Measurements from ENCODE around the gene HCFC1R1.

The HCFC1R1 gene

DNA sequence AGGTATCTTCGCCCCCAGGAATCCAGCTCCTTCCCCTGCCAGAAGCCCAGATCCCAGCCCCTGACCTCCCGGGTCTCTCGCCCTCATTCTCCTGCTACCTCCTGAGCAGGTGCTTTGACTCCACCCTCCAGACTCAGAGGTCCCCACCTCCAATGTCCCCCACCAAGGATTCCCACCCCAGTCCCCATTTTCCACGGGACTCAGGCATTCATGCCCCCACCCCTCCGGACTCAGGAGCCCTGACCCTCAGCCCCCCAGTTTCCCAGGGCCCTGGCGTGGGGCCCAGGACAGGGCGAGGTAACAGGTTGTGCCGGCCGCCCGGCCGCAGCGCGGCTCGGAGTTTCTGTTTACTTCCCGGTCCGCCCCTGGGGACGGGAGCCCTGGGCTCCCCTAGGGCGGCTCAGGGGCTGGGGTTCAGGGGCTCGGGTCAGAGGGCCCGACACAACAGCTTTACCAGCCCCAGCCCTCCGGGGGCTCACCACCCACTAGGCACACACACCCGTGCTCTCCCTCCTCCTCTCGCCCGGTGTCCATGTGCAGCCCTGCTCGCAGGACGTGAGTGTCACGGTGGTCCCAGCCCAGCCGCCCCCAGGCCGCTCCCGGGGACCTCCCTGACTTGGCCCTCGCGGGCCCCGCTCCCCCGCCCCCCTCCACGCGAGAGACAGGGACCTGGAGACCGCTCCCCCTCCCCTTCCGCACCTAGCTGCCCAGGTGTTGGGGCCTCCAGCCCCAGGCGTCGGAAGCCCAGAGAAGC is 12.4 kb upstream of the HCFC1R1 start:
- DNase-seq (ENCODE audit: low read depth) = no peak

GRCh38 chr16:3035289-3035971 is 11.7 kb upstream of the HCFC1R1 start:
- no peak for DNase-seq (ENCODE audit: low read depth)

- no peak for DNase-seq (ENCODE audit: low read depth)
Observed at GRCh38 chr16:3032624-3033023, 8.9 kb upstream of the HCFC1R1 start.

DNA sequence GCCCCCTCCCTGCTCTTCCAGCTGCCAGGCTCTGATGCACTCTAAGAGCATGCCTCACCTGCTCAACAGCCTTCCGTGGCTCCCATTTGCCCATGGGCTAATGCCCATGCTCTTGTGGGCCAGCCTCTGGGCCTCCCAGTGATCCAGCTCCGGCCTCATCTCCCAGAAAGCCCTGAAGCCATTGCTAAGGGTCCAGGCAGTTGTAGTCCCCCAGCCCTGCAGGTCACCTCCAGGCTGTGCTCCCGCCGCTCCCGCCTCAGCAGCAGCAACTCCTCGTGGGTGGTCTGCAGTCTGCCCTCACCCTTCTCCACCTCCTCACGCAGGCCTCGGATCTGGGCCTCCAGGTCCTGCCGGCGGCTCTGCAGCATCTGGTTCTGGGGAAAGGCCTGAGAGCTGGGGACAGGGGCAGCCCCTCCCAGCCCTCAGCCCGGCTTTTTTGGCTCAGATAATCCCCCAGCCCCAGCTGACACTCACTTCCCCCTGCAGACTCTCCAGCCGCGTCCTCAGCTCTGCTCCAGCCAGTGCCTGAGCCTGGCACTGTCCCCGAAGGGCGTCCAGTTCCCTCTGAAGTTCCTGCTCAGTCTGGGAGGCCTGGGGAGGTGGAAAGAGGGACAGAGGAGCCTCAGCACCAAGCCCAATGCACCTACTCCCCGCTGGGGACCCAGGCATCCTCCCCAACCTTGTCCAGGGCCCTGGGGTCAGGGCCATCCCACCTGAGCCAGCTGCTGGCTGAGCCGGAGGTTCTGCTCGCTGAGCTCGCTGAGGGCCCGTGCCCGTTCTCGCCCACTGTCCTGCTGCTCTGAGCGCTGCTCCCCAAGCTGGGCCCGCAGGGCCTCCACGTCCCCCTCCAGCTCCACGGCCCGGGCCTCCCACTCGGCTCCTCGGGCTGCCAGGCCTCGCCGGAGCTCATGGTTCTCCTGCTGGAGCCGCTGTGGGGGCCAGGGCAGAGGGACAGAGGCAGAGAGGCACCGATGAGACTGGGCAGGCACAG is 6.8 kb upstream of the HCFC1R1 start:
- DNase-seq (ENCODE audit: low read depth) = no peak

- DNase-seq (ENCODE audit: low read depth) = no peak
Observed at GRCh38 chr16:3029491-3030221, 5.9 kb upstream of the HCFC1R1 start.

DNA sequence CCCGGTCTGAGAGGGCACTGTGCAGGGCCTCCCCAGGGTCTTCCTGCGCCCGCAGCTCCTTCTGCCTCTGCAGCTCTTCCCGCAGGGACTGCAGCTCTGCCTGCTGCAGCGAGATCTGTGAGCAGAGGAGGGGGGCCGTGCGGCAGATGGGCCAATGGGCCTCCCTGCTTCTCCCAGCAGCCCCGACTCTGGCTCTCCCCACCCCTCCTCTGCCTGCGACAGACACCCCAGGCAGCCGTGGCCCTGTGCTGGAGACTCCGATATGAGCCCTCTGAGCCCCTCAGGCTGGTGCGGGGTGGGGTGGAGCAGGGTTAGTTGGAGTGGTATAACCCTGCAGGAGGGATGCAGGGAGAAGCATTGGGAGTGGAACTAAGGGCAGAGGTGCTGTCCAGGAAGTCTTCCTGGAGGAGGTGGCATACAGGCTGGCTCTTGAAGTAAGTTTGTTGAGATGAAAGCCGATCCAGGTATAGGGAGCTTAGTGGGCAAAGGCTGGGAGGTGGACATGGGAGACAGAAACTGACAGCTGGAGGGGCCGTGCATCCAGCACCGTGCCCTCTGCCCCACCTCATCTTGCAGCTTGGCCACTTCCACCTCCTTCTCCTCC is 5.1 kb upstream of the HCFC1R1 start:
- no peak for DNase-seq (ENCODE audit: low read depth)

DNA sequence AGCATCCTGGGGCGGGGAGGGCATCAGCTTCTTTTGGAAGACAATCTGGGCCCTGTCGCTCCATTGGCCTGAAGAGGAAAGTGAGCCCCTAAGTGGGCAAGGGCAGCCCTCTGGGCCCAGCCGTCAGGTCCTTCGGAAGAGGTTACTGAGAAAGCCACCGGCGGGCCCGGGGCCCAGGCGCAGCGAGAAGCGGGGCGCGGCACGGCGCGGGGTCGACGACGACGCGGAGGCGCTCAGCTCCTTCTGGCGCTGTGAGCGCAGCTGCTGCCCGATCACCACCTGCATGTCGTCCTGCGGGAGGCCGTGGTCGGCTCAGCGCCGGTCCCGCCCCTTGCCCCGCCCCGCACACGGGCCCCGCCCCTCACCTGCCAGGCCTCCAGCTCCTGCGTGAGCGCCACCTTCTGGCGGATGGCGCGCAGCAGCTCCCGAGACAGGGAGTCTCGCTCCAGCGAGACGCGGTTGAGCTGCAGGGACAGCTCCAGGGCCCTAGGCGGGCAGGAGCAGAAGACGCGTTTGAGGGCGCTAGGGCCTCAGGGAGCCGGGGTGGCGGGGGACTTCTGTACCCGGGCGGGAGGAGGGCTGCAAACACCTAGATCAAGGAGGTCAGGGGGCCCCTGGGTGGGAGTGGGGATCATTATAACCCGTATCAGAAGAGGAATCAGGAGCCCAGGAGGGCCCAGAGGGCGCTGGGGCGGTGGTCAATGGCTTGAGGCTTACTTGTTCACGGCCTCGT is 4.4 kb upstream of the HCFC1R1 start:
- peak; percentile 82 for DNase-seq (ENCODE audit: low read depth)

DNA sequence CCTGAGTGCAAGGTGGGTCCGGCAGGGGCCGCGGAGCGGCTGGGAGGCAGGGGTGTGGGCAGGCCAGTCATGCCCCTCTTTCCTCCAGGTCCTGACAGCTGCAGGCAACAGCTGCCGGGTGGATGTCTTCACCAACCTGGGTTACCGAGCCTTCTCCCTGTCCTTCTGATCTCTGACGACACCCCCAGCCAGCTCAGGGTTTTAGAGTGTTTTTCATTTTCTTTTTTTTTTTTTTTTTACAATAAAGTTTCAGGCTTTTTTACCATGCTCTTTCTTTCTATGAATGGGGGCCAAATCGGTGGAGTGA is 3.7 kb upstream of the HCFC1R1 start:
- DNase-seq (ENCODE audit: low read depth) = no peak

- no peak for DNase-seq (ENCODE audit: low read depth)
Observed at GRCh38 chr16:3026609-3027488, 3.1 kb upstream of the HCFC1R1 start.

DNA sequence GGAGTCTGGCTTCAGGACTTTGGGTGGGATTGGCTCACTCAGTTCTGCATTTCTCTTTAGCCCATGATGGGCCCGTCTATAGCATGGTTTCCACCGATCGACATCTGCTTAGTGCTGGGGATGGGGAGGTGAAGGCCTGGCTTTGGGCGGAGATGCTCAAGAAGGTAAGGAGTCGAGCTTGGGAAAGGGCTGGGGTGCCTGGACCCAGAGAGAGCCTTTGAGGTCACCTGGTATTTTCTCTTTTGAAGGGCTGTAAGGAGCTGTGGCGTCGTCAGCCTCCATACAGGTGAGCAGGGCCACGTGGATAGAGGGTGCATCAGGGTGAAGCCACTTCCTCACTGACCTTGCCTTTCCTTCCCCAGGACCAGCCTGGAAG is 2.2 kb upstream of the HCFC1R1 start:
- no peak for DNase-seq (ENCODE audit: low read depth)

DNA sequence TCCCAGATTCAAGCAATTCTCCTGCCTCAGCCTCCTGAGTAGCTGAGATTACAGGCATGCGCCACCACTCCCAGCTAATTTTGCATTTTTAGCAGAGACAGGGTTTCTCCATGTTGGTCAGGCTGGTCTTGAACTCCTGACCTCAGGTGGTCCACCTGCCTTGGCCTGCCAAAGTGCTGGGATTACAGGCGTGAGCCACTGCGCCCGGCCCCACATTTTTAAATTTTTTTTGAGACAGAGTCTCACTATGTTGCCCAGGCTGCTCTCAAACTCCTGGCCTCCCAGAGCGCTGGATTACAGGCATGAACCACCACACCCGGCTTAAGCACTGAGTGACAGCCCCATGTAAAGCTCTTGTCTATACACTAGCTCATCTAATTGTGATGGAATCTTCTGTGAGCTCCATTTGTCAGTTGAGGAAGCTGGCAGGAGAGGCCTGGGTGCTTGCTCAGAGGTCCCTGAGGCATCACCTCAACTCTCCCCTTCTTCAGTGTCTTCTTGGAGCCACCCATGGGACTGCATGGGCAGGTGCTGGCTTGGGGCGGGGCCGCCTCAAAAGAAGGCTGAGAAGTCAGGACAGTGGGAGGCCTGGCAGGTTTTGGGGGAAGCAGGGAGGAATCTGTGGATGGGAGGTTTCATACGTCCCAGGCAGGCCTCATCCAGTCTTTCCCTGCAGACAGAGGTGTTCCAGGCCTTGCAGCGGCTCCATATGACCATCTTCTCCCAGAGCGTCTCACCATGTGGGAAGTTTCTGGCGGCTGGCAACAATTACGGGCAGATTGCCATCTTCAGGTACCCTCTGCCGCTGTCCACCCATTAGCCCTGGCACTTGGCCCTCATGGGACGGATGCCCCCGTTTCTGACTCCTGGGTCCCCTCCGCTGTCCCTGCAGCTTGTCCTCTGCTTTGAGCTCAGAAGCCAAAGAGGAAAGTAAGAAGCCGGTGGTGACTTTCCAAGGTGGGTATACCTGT is 1.6 kb upstream of the HCFC1R1 start:
- no peak for DNase-seq (ENCODE audit: low read depth)

- no peak for DNase-seq (ENCODE audit: low read depth)
Observed at GRCh38 chr16:3023415-3023668, 400 bp downstream of the HCFC1R1 start.

- DNase-seq (ENCODE audit: low read depth) = no peak
Observed at GRCh38 chr16:3022684-3023414, 893 bp downstream of the HCFC1R1 start.

GRCh38 chr16:3022208-3022683 is 1.5 kb downstream of the HCFC1R1 start:
- peak; percentile 72 for DNase-seq (ENCODE audit: low read depth)

DNA sequence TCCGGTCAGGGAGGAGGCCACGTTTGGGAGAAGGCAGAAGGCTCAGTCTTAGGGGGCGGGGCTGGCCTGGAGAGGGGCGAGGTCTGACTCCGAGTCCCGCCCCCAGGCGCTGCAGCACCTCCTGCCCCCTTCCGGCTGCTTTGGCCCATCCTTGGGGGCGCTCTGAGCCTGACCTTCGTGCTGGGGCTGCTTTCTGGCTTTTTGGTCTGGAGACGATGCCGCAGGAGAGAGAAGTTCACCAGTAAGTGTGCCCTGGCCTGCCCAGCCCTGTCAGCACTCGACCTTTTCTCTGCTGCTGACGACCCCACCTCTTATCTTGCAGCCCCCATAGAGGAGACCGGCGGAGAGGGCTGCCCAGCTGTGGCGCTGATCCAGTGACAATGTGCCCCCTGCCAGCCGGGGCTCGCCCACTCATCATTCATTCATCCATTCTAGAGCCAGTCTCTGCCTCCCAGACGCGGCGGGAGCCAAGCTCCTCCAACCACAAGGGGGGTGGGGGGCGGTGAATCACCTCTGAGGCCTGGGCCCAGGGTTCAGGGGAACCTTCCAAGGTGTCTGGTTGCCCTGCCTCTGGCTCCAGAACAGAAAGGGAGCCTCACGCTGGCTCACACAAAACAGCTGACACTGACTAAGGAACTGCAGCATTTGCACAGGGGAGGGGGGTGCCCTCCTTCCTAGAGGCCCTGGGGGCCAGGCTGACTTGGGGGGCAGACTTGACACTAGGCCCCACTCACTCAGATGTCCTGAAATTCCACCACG is 2.1 kb downstream of the HCFC1R1 start:
- DNase-seq (ENCODE audit: low read depth) = peak; percentile 75

- DNase-seq (ENCODE audit: low read depth) = peak; percentile 67
Observed at GRCh38 chr16:3020604-3021448, 2.9 kb downstream of the HCFC1R1 start.
